K562 (cell line): ENCODE data around the gene SAT1. TPM values are rescaled to one million over a fixed set of nuclear protein-coding genes. Genes with fewer than 3 reads are reported as not detected.

Experiments used
- ATAC-seq: fragments of 200-7000 bp; cut with Tn5 transposase; 3 replicates; pipeline ENCODE4 v1.9.1; 2020; ENCODE audit warnings: moderate library complexity
- BruUV-seq: library from RNA; stranded (reverse); fragments of 400-500 nt; replicated peaks from 2 replicates; lab custom pipeline; 2021; lab: Mats Ljungman, UMichigan
- CTCF ChIA-PET: fragments of 300-600 bp; formaldehyde crosslinking; extraction: SDS; loops from one replicate; lab custom pipeline; 2021; ENCODE audit warnings: low intra/inter-chr PET ratio; lab: Yijun Ruan, JAX
- POLR2A ChIA-PET: fragments of 300-600, 350-650 bp; sonication (Branson Sonifier 250); formaldehyde crosslinking; extraction: SDS; loops from one replicate; lab custom pipeline; 2021; ENCODE audit warnings: antibody characterized with exemption, inconsistent platforms; lab: Yijun Ruan, JAX
- DNase-seq, 4 experiments: peaks; one replicate each; pipeline versions ENCODE4 v3.0.0 to v3.0.0-alpha.2; 2011 to 2018; ENCODE audit warnings: low spot score in 3 of 4, mixed read lengths in 3 of 4; ENCODE audit errors: extremely low read depth in 1 of 4
- FAIRE-seq: peaks from 2 replicates; lab custom pipeline; 2011; peaks lifted over from hg19 to GRCh38; lab: Jason Lieb, UNC
- H2AFZ ChIP-seq: 2 replicates; pipeline ENCODE4 v1.6.0; 2011; ENCODE audit warnings: low read depth, low read length, control low read depth, inconsistent platforms
- H3K27ac ChIP-seq: fragments of 200-600 bp; 3 replicates; pipeline ENCODE4 v1.8.0; 2011; ENCODE audit warnings: low read depth, mild to moderate bottlenecking, control low read depth, inconsistent platforms, low read length, moderate library complexity, mixed read lengths; ENCODE audit errors: extremely low read depth
- H3K27me3 ChIP-seq, 2 experiments: fragments of 300-600 bp in 1 of 2; 2 replicates in 1 of 2; 3 replicates in 1 of 2; pipeline versions ENCODE4 v1.6.0 to v1.8.0; 2011; ENCODE audit warnings: inconsistent platforms in 2 of 2, low read length in 2 of 2, mild to moderate bottlenecking in 1 of 2, mixed read lengths in 1 of 2, moderate library complexity in 1 of 2; ENCODE audit not compliant: control insufficient read depth in 2 of 2, insufficient read depth in 2 of 2
- H3K36me3 ChIP-seq: fragments of 300-600 bp; 3 replicates; pipeline ENCODE4 v1.8.0; 2011; ENCODE audit warnings: mild to moderate bottlenecking, low read length, inconsistent platforms; ENCODE audit not compliant: control insufficient read depth, insufficient read depth
- H3K4me1 ChIP-seq, 2 experiments: fragments of 200-600 bp in 1 of 2; replicated peaks in 1 of 2; 2 replicates in 1 of 2; 3 replicates in 1 of 2; pipeline versions ENCODE4 v1.5.1 to v1.8.0; 2011; ENCODE audit warnings: inconsistent platforms in 2 of 2, low read length in 2 of 2, mild to moderate bottlenecking in 1 of 2, mixed read lengths in 1 of 2, moderate library complexity in 1 of 2; ENCODE audit not compliant: control insufficient read depth in 2 of 2, insufficient read depth in 2 of 2
- H3K4me2 ChIP-seq: 2 replicates; pipeline ENCODE4 v1.6.1; 2011; ENCODE audit warnings: low read length, control low read depth, inconsistent platforms, mixed read lengths; ENCODE audit not compliant: insufficient read depth
- H3K4me3 ChIP-seq: fragments of 200-600 bp; sonication (generic), shearing (Covaris generic); 2 replicates; pipeline ENCODE4 v1.5.1; 2016; ENCODE audit warnings: control low read depth, inconsistent platforms
- H3K79me2 ChIP-seq: fragments of 200-600 bp; 3 replicates; pipeline ENCODE4 v1.8.0; 2011; ENCODE audit warnings: low read length, inconsistent platforms; ENCODE audit not compliant: control insufficient read depth, insufficient read depth
- H3K9ac ChIP-seq, 2 experiments: 2 replicates each; pipeline versions ENCODE4 v1.6.0 to v1.6.1; 2011; ENCODE audit warnings: low read depth in 2 of 2, low read length in 2 of 2, control low read depth in 1 of 2, inconsistent platforms in 1 of 2, mild to moderate bottlenecking in 1 of 2, mixed read lengths in 1 of 2; ENCODE audit not compliant: insufficient read depth in 1 of 2
- H3K9me1 ChIP-seq: one replicate; pipeline ENCODE4 v1.6.0; 2011; ENCODE audit warnings: inconsistent platforms, mild to moderate bottlenecking, low read length, moderate library complexity; ENCODE audit not compliant: control insufficient read depth, insufficient read depth
- H3K9me3 ChIP-seq: replicated peaks from 2 replicates; pipeline ENCODE4 v1.5.1; 2011; ENCODE audit warnings: low read depth, low read length, inconsistent platforms; ENCODE audit not compliant: control insufficient read depth, insufficient read depth
- H4K20me1 ChIP-seq: replicated peaks from 2 replicates; pipeline ENCODE4 v1.6.1; 2011; ENCODE audit warnings: low read length, inconsistent platforms, mixed read lengths; ENCODE audit not compliant: control insufficient read depth, insufficient read depth
- BHLHE40 ChIP-seq: IDR thresholded peaks from 2 replicates; pipeline ENCODE4 v1.6.1; 2011; ENCODE audit warnings: low read length, improper control_type of control experiment
- CEBPG ChIP-seq, 3 experiments: fragments of 200-800 bp in 1 of 3; sonication (Bioruptor generic) in 1 of 3; sonication (generic) in 1 of 3; formaldehyde crosslinking in 1 of 3; IDR thresholded peaks in 2 of 3; conservative IDR thresholded peaks in 1 of 3; 2 replicates each; pipeline versions ENCODE4 v1.6.1 to v1.8.0; 2016 to 2022; ENCODE audit warnings: missing compliant biosample characterization in 2 of 3, missing genetic modification characterization in 2 of 3, mild to moderate bottlenecking in 1 of 3, missing genetic modification reagents in 1 of 3
- COPS2 ChIP-seq: fragments of 450-650 bp; conservative IDR thresholded peaks from 2 replicates; pipeline ENCODE4 v1.6.1; 2016; ENCODE audit warnings: mild to moderate bottlenecking, moderate library complexity
- TCF3 ChIP-seq: sonication (generic); formaldehyde crosslinking; IDR thresholded peaks from 2 replicates; pipeline ENCODE4 v1.4.0; 2020; ENCODE audit warnings: mild to moderate bottlenecking, missing genetic modification reagents
- ZBTB7A ChIP-seq: IDR thresholded peaks from 2 replicates; pipeline ENCODE4 v1.6.1; 2011; ENCODE audit warnings: low read depth, mild to moderate bottlenecking, low read length, moderate library complexity, borderline replicate concordance; ENCODE audit not compliant: control insufficient read depth
- WGBS: fragments of 100-300 bp; shearing (Covaris generic); methylation state at CpG from one replicate; pipeline ENCODE4 v1.1.6; 2016; ENCODE audit warnings: low coverage, mixed read lengths; ENCODE audit not compliant: insufficient coverage; ENCODE audit errors: missing lambda C conversion rate; 5-methylcytosine and 5-hydroxymethylcytosine counted together
- in situ Hi-C: fragments of 300-500 bp; cut with MboI; formaldehyde crosslinking; loops from 4 replicates; pipeline ENCODE4 v1.15.0; 2018; ENCODE audit warnings: inconsistent platforms, mixed read lengths
- intact Hi-C: fragments of 100-400 bp; cut with micrococcal nuclease; formaldehyde crosslinking; loops from 2 replicates; pipeline ENCODE4 v1.14.2; 2022
- polyA plus RNA-seq, 8 experiments: library from polyadenylated mRNA; depleted of rRNA in 4 of 8; stranded (reverse) in 5 of 8; unstranded in 3 of 8; fragments of >200 nt; fragmentation: Nextera tagmentation in 2 of 8; fragmentation: Illumina TruSeq in 1 of 8; extraction: Ambion mirVana in 2 of 8; extraction: Trizol in 1 of 8; gene quantifications; 2 replicates each; pipeline versions ENCODE4 v1.2.1 to v1.2.3, GENCODE V29; 2011 to 2014; ENCODE audit warnings: inconsistent platforms in 1 of 8, missing spikeins in 1 of 8
- total RNA-seq, 7 experiments: library from RNA; depleted of rRNA in 6 of 7; stranded (reverse); fragments of >200 nt in 6 of 7; fragmentation: Illumina TruSeq in 2 of 7; extraction: Trizol in 2 of 7; gene quantifications; 2 replicates each; pipeline versions ENCODE4 v1.2.1 to v1.2.3, GENCODE V29; 2011 to 2021; ENCODE audit warnings: low replicate concordance in 1 of 7
- TF ChIP-seq, protein P1 (sequence below), 3 experiments: fragments of 200-800 bp in 1 of 3; fragments of 250-450 bp in 1 of 3; fragments of 450-650 bp in 1 of 3; sonication (Bioruptor Pico) in 1 of 3; sonication (Bioruptor generic) in 1 of 3; formaldehyde crosslinking in 1 of 3; IDR thresholded peaks; 2 replicates each; pipeline versions ENCODE4 v1.6.1 to v1.8.0; 2016 to 2022; ENCODE audit warnings: mild to moderate bottlenecking in 2 of 3, missing genetic modification characterization in 2 of 3, missing compliant biosample characterization in 1 of 3, moderate library complexity in 1 of 3
- TF ChIP-seq, protein P2 (sequence below): sonication (generic); IDR thresholded peaks from 2 replicates; pipeline ENCODE4 v1.6.1; 2016
- TF ChIP-seq, protein P3 (sequence below), 3 experiments: IDR thresholded peaks in 2 of 3; conservative IDR thresholded peaks in 1 of 3; 2 replicates each; pipeline ENCODE4 v1.5.1; 2011 to 2012; ENCODE audit warnings: low read length in 3 of 3, mild to moderate bottlenecking in 3 of 3, control low read depth in 2 of 3, improper control_type of control experiment in 1 of 3, inconsistent platforms in 1 of 3, low read depth in 1 of 3, mixed read lengths in 1 of 3, moderate library complexity in 1 of 3; ENCODE audit not compliant: insufficient read depth in 2 of 3
- TF ChIP-seq, protein P4 (sequence below): sonication (generic); formaldehyde crosslinking; IDR thresholded peaks from 2 replicates; pipeline ENCODE4 v1.8.1; 2023; ENCODE audit warnings: mild to moderate bottlenecking, missing genetic modification reagents

SAT1 gene
- total and polyA plus RNA-seq, 9 of the 15 experiments (the other 6 are each of a cell fraction or from before 2014, with no cell fraction given), result 47.4 to 194 (median 74.1) TPM

DNA sequence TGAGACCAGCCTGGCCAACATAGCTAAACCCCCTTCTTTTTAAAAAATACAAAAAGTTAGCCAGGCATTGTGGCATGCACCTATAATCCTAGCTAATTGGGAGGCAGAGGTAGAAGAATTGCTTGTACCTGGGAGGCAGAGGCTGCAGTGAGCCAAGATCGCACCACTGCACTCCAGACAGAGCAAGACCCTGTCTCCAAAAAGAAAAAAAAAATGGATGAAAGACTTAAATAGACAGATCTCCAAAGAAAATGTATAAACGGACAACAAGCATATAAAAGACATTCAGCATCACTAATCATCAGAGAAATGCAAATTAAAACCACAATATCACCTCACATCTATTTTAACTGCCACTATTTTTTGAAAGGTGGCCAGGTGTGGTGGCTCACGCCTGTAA is 6.6 kb upstream of the SAT1 start (continued):
- TF ChIP-seq, protein P1, sequence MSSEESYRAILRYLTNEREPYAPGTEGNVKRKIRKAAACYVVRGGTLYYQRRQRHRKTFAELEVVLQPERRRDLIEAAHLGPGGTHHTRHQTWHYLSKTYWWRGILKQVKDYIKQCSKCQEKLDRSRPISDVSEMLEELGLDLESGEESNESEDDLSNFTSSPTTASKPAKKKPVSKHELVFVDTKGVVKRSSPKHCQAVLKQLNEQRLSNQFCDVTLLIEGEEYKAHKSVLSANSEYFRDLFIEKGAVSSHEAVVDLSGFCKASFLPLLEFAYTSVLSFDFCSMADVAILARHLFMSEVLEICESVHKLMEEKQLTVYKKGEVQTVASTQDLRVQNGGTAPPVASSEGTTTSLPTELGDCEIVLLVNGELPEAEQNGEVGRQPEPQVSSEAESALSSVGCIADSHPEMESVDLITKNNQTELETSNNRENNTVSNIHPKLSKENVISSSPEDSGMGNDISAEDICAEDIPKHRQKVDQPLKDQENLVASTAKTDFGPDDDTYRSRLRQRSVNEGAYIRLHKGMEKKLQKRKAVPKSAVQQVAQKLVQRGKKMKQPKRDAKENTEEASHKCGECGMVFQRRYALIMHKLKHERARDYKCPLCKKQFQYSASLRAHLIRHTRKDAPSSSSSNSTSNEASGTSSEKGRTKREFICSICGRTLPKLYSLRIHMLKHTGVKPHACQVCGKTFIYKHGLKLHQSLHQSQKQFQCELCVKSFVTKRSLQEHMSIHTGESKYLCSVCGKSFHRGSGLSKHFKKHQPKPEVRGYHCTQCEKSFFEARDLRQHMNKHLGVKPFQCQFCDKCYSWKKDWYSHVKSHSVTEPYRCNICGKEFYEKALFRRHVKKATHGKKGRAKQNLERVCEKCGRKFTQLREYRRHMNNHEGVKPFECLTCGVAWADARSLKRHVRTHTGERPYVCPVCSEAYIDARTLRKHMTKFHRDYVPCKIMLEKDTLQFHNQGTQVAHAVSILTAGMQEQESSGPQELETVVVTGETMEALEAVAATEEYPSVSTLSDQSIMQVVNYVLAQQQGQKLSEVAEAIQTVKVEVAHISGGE (CRISPR knock-in tag; IDR thresholded peaks at IDR 0.05), result no peak
- no peak for TF ChIP-seq ZBTB7A
- TF ChIP-seq, all 486 proteins: peak for 0

DNA sequence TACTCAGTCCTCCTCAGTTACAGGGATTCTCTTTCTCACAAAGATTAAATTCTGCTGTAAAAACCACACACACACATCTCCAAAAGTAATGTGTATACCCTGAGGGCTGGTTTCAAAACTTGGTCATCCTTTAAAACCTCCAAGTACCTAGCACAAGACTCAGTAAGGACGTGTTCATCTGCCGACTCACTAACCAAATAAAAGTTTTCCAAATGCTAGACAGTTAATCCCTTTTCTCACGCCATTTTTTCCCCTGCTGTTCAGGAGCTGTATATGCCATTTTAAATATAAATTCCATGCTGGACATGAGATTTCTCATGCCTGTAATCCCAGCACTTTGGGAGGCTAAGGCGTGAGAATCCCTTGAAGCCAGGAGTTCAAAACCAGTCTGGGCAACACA is 3.9 kb upstream of the SAT1 start:
- Histone ChIP-seq H3K36me3 (no peaks in the 10 kb centered on the region), H2AFZ (peak overlapping the region; percentile 66; the same call in 1 of the 2 replicates), H3K9ac (no peak overlapping the region), H3K4me3 (no peak overlapping the region), H3K9me3 (no peaks in the 10 kb centered on the region), H3K79me2 (peaks cover 9% of the 10 kb centered on the region), H3K4me2 (no peak overlapping the region), H3K4me1 (peaks cover 8 to 10% of the 10 kb centered on the region in 2 experiments; a peak in 3 of 5 replicates), H3K27me3 (no peaks in the 10 kb centered on the region), H3K27ac (no peak overlapping the region), H3K9me1 (no peaks in the 10 kb centered on the region), H4K20me1 (no peaks in the 10 kb centered on the region)
- FAIRE-seq, result no peak
- BruUV-seq, result no TSS peak
- ChIA-PET CTCF (interaction anchor here (0.6 to 0.9 kb wide), 2 partner anchors 22 to 66 kb away, joined by 3 to 5 read pairs; no protein-coding TSS in a partner anchor), POLR2A (no interaction called here)
- 48% methylated on average over 4 of the region's 4 CpGs for WGBS
- no peak for DNase-seq
- TF ChIP-seq COPS2 (no peak), CEBPG (CRISPR knock-in tag; IDR thresholded peaks at IDR 0.05) (no peak), CEBPG (tag; conservative IDR thresholded peaks at IDR 0.05 in 1 of 2, IDR thresholded peaks at IDR 0.05 in 1 of 2) (no peak), TCF3 (CRISPR knock-in tag) (no peak), BHLHE40 (no peak)
- TF ChIP-seq, protein P2, sequence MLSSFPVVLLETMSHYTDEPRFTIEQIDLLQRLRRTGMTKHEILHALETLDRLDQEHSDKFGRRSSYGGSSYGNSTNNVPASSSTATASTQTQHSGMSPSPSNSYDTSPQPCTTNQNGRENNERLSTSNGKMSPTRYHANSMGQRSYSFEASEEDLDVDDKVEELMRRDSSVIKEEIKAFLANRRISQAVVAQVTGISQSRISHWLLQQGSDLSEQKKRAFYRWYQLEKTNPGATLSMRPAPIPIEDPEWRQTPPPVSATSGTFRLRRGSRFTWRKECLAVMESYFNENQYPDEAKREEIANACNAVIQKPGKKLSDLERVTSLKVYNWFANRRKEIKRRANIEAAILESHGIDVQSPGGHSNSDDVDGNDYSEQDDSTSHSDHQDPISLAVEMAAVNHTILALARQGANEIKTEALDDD, result peak; percentile 63
- TF ChIP-seq, protein P3, sequence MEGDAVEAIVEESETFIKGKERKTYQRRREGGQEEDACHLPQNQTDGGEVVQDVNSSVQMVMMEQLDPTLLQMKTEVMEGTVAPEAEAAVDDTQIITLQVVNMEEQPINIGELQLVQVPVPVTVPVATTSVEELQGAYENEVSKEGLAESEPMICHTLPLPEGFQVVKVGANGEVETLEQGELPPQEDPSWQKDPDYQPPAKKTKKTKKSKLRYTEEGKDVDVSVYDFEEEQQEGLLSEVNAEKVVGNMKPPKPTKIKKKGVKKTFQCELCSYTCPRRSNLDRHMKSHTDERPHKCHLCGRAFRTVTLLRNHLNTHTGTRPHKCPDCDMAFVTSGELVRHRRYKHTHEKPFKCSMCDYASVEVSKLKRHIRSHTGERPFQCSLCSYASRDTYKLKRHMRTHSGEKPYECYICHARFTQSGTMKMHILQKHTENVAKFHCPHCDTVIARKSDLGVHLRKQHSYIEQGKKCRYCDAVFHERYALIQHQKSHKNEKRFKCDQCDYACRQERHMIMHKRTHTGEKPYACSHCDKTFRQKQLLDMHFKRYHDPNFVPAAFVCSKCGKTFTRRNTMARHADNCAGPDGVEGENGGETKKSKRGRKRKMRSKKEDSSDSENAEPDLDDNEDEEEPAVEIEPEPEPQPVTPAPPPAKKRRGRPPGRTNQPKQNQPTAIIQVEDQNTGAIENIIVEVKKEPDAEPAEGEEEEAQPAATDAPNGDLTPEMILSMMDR (IDR thresholded peaks at IDR 0.05 in 2 of 3, conservative IDR thresholded peaks at IDR 0.05 in 1 of 3; ENCODE audit: insufficient read depth in 2 of 3, low read depth in 1 of 3, low read length in 3 of 3), result peak in 1 of 3 experiments; percentile 28; a peak in 2 of 6 replicates
- TF ChIP-seq, protein P4, sequence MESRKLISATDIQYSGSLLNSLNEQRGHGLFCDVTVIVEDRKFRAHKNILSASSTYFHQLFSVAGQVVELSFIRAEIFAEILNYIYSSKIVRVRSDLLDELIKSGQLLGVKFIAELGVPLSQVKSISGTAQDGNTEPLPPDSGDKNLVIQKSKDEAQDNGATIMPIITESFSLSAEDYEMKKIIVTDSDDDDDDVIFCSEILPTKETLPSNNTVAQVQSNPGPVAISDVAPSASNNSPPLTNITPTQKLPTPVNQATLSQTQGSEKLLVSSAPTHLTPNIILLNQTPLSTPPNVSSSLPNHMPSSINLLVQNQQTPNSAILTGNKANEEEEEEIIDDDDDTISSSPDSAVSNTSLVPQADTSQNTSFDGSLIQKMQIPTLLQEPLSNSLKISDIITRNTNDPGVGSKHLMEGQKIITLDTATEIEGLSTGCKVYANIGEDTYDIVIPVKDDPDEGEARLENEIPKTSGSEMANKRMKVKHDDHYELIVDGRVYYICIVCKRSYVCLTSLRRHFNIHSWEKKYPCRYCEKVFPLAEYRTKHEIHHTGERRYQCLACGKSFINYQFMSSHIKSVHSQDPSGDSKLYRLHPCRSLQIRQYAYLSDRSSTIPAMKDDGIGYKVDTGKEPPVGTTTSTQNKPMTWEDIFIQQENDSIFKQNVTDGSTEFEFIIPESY (CRISPR knock-in tag), result no peak
- in situ Hi-C loops, result no loop called here
- no peak for ATAC-seq
- intact Hi-C loops, result no loop called here
